Mesenchymal stem cell (in vitro differentiated cells and primary cell): Measurements from ENCODE around the gene BMERB1.
"Not testable (repeated sequence)": the region's sequence is repeated elsewhere in the genome, so short reads cannot be mapped to it uniquely, and the experiment has no call there.

Source experiments
- DNase-seq: peaks from one replicate; pipeline ENCODE4 v3.0.0-alpha.2; 2013
- H2AFZ ChIP-seq: one replicate; pipeline ENCODE4 v1.6.1; 2013; ENCODE audit warnings: low read depth, mild to moderate bottlenecking, control low read depth, inconsistent platforms, low read length, moderate library complexity
- H2AK5ac ChIP-seq: 2 replicates; pipeline ENCODE4 v1.6.1; 2013; ENCODE audit warnings: low read length, moderate library complexity, mild to moderate bottlenecking, inconsistent platforms; ENCODE audit not compliant: severe bottlenecking
- H2BK120ac ChIP-seq: one replicate; pipeline ENCODE4 v1.6.1; 2013; ENCODE audit warnings: low read depth, mild to moderate bottlenecking, inconsistent platforms, low read length, moderate library complexity
- H2BK12ac ChIP-seq, 2 experiments: one replicate each; pipeline ENCODE4 v1.6.1; 2013; ENCODE audit warnings: inconsistent platforms in 2 of 2, low read length in 2 of 2, mild to moderate bottlenecking in 2 of 2, moderate library complexity in 2 of 2, control low read depth in 1 of 2
- H2BK15ac ChIP-seq: one replicate; pipeline ENCODE4 v1.6.1; 2013; ENCODE audit warnings: mild to moderate bottlenecking, low read depth, inconsistent platforms; ENCODE audit not compliant: poor library complexity, severe bottlenecking
- H2BK5ac ChIP-seq: 2 replicates; pipeline ENCODE4 v1.6.1; 2013; ENCODE audit warnings: low read depth, mild to moderate bottlenecking, low read length, control low read depth, inconsistent platforms; ENCODE audit not compliant: poor library complexity, severe bottlenecking
- H3K14ac ChIP-seq, 2 experiments: one replicate each; pipeline ENCODE4 v1.6.1; 2013; ENCODE audit warnings: inconsistent platforms in 2 of 2, low read length in 2 of 2, control low read depth in 1 of 2, mild to moderate bottlenecking in 1 of 2, moderate library complexity in 1 of 2
- H3K18ac ChIP-seq, 2 experiments: one replicate each; pipeline ENCODE4 v1.6.1; 2013; ENCODE audit warnings: inconsistent platforms in 2 of 2, low read length in 2 of 2, control low read depth in 1 of 2, low read depth in 1 of 2, mild to moderate bottlenecking in 1 of 2
- H3K23ac ChIP-seq, 2 experiments: one replicate each; pipeline ENCODE4 v1.6.1; 2013; ENCODE audit warnings: inconsistent platforms in 2 of 2, low read length in 2 of 2, mild to moderate bottlenecking in 2 of 2, moderate library complexity in 2 of 2, control low read depth in 1 of 2
- H3K27ac ChIP-seq: 2 replicates; pipeline ENCODE4 v1.5.1; 2013; ENCODE audit warnings: mild to moderate bottlenecking, moderate library complexity, low read length, control low read depth, inconsistent platforms; ENCODE audit not compliant: poor library complexity, severe bottlenecking
- H3K27me3 ChIP-seq, 2 experiments: 2 replicates each; pipeline versions ENCODE4 v1.6.1 to v1.7.0; 2013; ENCODE audit warnings: low read length in 2 of 2, mild to moderate bottlenecking in 2 of 2, moderate library complexity in 2 of 2, control low read depth in 1 of 2, inconsistent platforms in 1 of 2; ENCODE audit not compliant: control insufficient read depth in 1 of 2, insufficient read depth in 1 of 2
- H3K36me3 ChIP-seq, 2 experiments: 2 replicates each; pipeline versions ENCODE4 v1.6.1 to v1.7.0; 2013; ENCODE audit warnings: low read length in 2 of 2, control low read depth in 1 of 2, inconsistent platforms in 1 of 2, low read depth in 1 of 2, mild to moderate bottlenecking in 1 of 2; ENCODE audit not compliant: insufficient read depth in 2 of 2, control insufficient read depth in 1 of 2
- H3K4ac ChIP-seq, 2 experiments: one replicate each; pipeline ENCODE4 v1.6.1; 2013; ENCODE audit warnings: inconsistent platforms in 2 of 2, low read length in 2 of 2, mild to moderate bottlenecking in 2 of 2, moderate library complexity in 2 of 2, control low read depth in 1 of 2, low read depth in 1 of 2
- H3K4me1 ChIP-seq: 2 replicates; pipeline ENCODE4 v1.6.1; 2013; ENCODE audit warnings: low read depth, low read length, control low read depth; ENCODE audit not compliant: control insufficient read depth, insufficient read depth
- H3K4me2 ChIP-seq: 2 replicates; pipeline ENCODE4 v1.6.1; 2013; ENCODE audit warnings: low read length, mild to moderate bottlenecking, inconsistent platforms; ENCODE audit not compliant: poor library complexity, severe bottlenecking
- H3K4me3 ChIP-seq, 2 experiments: 2 replicates each; pipeline versions ENCODE4 v1.5.1 to v1.7.0; 2013; ENCODE audit warnings: low read length in 2 of 2, mild to moderate bottlenecking in 2 of 2, control low read depth in 1 of 2, low read depth in 1 of 2; ENCODE audit not compliant: insufficient read depth in 1 of 2
- H3K79me1 ChIP-seq: replicated peaks from 2 replicates; pipeline ENCODE4 v1.6.1; 2013; ENCODE audit warnings: mild to moderate bottlenecking, control low read depth, low read length, inconsistent platforms; ENCODE audit not compliant: poor library complexity, severe bottlenecking
- H3K9ac ChIP-seq: 2 replicates; pipeline ENCODE4 v1.7.0; 2013; ENCODE audit warnings: mild to moderate bottlenecking, low read length, moderate library complexity
- H3K9me3 ChIP-seq: 2 replicates; pipeline ENCODE4 v1.7.0; 2013; ENCODE audit warnings: mild to moderate bottlenecking, low read length; ENCODE audit not compliant: control insufficient read depth
- H4K8ac ChIP-seq: one replicate; pipeline ENCODE4 v1.6.1; 2013; ENCODE audit warnings: inconsistent platforms, mild to moderate bottlenecking, low read length, moderate library complexity
- H4K91ac ChIP-seq: one replicate; pipeline ENCODE4 v1.6.1; 2013; ENCODE audit warnings: mild to moderate bottlenecking, low read length, inconsistent platforms
- WGBS: methylation state at CpG from one replicate; pipeline ENCODE4 v1.1.7; 2013; ENCODE audit warnings: mixed read lengths; 5-methylcytosine and 5-hydroxymethylcytosine counted together

BMERB1 gene

GRCh38 chr16:15415511-15415985 is 18.8 kb upstream of the BMERB1 start:
- Histone ChIP-seq H4K91ac (no peak overlapping the region), H3K4me2 (no peak overlapping the region), H3K79me1 (no peaks in the 10 kb centered on the region), H2BK5ac (no peak overlapping the region), H3K4me3 (peak overlapping the region in 1 of 2 experiments; percentile 33), H3K27ac (no peak overlapping the region), H2BK15ac (no peak overlapping the region), H3K27me3 (no peaks in the 10 kb centered on the region), H3K4me1 (no peaks in the 10 kb centered on the region), H4K8ac (no peak overlapping the region), H3K36me3 (no peaks in the 10 kb centered on the region), H2BK12ac (no peak overlapping the region), H2AK5ac (no peak overlapping the region), H3K23ac (no peak overlapping the region), H3K14ac (no peak overlapping the region), H3K18ac (no peak overlapping the region), H2AFZ (no peak overlapping the region), H3K9me3 (no peaks in the 10 kb centered on the region), H2BK120ac (no peak overlapping the region), H3K9ac (peak overlapping the region; percentile 44), H3K4ac (no peak overlapping the region)
- WGBS, result 75% methylated on average over 1 of the region's 3 CpGs
- no peak for DNase-seq

- Histone ChIP-seq H2BK120ac (no peak overlapping the region), H2BK5ac (no peak overlapping the region), H3K36me3 (no peaks in the 10 kb centered on the region), H3K79me1 (no peaks in the 10 kb centered on the region), H3K4me3 (no peak overlapping the region), H2AK5ac (no peak overlapping the region), H2BK15ac (no peak overlapping the region), H3K23ac (no peak overlapping the region), H3K9ac (no peak overlapping the region), H4K91ac (no peak overlapping the region), H3K27me3 (no peaks in the 10 kb centered on the region), H3K18ac (no peak overlapping the region), H3K14ac (no peak overlapping the region), H2AFZ (no peak overlapping the region), H3K9me3 (no peaks in the 10 kb centered on the region), H4K8ac (no peak overlapping the region), H3K4me2 (no peak overlapping the region), H2BK12ac (no peak overlapping the region), H3K4me1 (no peaks in the 10 kb centered on the region), H3K27ac (no peak overlapping the region), H3K4ac (no peak overlapping the region)
- 95% methylated on average over 2 of the region's 2 CpGs for WGBS
- DNase-seq, result no peak
Measured at GRCh38 chr16:15417197-15417596, 17.2 kb upstream of the BMERB1 start.

GRCh38 chr16:15418206-15418605 is 16.2 kb upstream of the BMERB1 start:
- WGBS, result 97% methylated on average over 3 of the region's 3 CpGs

GRCh38 chr16:15421696-15422095 is 12.7 kb upstream of the BMERB1 start:
- not testable (repeated sequence) for H2AK5ac ChIP-seq, H3K18ac ChIP-seq, H3K4me1 ChIP-seq, DNase-seq, H3K9me3 ChIP-seq, H4K91ac ChIP-seq, H3K27me3 ChIP-seq, H3K14ac ChIP-seq, H2BK5ac ChIP-seq, H3K36me3 ChIP-seq, H2BK12ac ChIP-seq, H3K79me1 ChIP-seq, H3K27ac ChIP-seq, H2AFZ ChIP-seq, H2BK120ac ChIP-seq, H3K4ac ChIP-seq, H3K4me2 ChIP-seq, H2BK15ac ChIP-seq, H3K9ac ChIP-seq, H4K8ac ChIP-seq, H3K4me3 ChIP-seq, H3K23ac ChIP-seq
- WGBS, result 83% methylated on average over 4 of the region's 5 CpGs

More at GRCh38 chr16:15418206-15418605, 16.2 kb upstream of the BMERB1 start:
- DNase-seq, result no peak
- H3K14ac ChIP-seq, result no peak overlapping the region
- H3K9me3 ChIP-seq, result no peaks in the 10 kb centered on the region
- no peak overlapping the region for H3K23ac ChIP-seq
- no peak overlapping the region for H2BK15ac ChIP-seq
- no peaks in the 10 kb centered on the region for H3K4me1 ChIP-seq
- no peak overlapping the region for H3K4ac ChIP-seq
- no peaks in the 10 kb centered on the region for H3K36me3 ChIP-seq
- H2AFZ ChIP-seq, result no peak overlapping the region
- no peak overlapping the region for H2AK5ac ChIP-seq
- H2BK120ac ChIP-seq, result no peak overlapping the region
- no peak overlapping the region for H4K8ac ChIP-seq
- H3K18ac ChIP-seq, result no peak overlapping the region
- H4K91ac ChIP-seq, result no peak overlapping the region
- H3K4me3 ChIP-seq, result no peak overlapping the region
- no peaks in the 10 kb centered on the region for H3K27me3 ChIP-seq
- no peaks in the 10 kb centered on the region for H3K79me1 ChIP-seq
- no peak overlapping the region for H3K4me2 ChIP-seq
- no peak overlapping the region for H3K27ac ChIP-seq
- no peak overlapping the region for H3K9ac ChIP-seq
- H2BK12ac ChIP-seq, result no peak overlapping the region
- no peak overlapping the region for H2BK5ac ChIP-seq
